GM04503 (cell line): ENCODE data around the gene ZIC2.
"Not testable (repeated sequence)": the region's sequence is repeated elsewhere in the genome, so short reads cannot be mapped to it uniquely, and the experiment has no call there.

Source experiments
- DNase-seq: peaks from one replicate; pipeline ENCODE4 v3.0.0-alpha.2; 2012; ENCODE audit warnings: low read depth

Gene ZIC2

GRCh38 chr13:100019780-100020356, 38.3 kb downstream of the ZIC2 start:
- no peak for DNase-seq

DNA sequence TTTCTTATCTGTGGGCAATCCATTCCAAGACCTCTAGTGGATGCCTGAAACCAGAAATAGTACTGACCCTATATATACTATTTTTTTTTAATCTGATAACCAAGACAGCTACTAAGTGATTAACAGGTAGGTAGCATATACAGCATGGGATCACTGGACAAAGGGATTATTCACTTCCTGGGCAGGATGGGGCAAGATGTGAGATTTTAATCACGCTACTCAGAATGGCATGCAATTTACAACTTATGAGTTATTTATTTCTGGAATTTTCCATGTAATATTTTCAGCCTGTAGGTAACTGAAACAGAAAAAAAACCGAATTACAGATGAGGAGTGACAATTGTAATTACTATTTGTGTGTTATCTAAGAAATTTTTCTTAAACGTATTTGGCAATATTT, 41.2 kb downstream of the ZIC2 start:
- DNase-seq, result no peak

DNA sequence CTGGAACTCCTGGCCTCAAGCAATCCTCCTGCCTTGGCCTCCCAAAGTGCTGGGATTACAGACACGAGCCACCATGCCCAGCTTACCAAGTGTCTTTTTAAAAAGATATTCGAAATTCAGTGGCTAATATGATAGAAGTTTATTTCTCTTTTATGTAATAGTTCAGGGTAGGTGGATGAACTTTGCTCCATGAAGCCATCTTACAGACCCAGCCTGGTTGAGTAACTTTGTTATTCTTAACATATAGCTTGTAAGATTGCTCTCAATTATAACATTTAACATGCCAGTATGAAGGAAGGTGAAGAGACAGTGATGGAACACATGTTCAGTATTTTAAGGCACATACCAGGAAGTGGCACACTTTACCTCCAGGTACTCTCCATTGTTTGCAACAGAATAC, 42.4 kb downstream of the ZIC2 start:
- no peak for DNase-seq

DNA sequence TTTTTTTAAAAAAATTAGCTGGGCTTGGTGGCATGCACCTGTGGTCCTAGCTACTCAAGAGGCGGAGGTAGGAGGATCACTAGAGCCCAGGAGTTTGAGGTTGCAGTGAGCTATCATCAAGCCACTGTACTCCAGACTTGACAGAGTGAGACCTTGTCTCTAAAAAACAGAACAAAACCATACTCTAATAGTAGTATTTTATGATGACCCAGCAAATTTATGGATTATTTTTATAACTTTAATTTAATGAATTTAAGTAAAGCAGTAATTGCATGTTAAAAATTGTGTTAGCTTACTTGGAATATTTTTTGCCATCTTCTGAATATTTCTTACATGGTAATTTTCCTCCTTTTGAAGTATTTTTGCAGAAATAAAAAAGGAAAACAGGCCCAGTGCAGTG, 48.3 kb downstream of the ZIC2 start:
- no peak for DNase-seq

DNA sequence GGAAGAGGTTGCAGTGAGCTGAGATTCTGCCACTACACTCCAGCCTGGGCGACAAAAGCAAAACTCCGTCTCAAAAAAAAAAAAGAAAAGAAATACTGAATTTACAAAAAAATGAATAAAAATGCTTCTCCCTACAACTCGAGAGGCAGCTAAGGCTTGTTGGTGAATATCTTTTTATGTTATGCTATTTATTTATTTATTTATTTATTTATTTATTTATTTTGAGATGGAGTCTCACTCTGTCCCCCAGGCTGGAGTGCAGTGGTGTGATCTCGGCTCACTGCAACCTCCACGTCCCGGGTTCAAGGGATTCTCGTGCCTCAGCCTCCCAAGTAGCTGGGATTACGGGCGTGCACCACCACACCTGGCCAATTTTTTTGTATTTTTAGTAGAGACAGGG, 51.1 kb downstream of the ZIC2 start:
- not testable (repeated sequence) for DNase-seq

DNA sequence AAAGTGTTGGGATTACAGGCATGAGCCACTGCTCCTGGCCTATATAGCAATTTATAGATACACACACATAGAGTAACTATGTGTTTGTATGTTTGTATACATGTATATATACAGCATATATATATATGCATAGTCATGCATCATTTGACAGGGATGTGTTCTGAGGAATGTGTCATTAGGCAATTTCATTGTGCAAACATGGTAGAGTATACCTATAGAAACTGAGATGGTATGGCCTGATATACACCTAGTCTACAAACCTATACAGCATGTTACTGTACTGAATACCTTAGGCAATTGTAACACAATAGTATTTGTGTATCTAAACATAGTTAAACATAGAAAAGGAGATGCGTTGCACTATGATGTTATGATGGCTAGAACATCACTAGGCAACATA, 54.4 kb downstream of the ZIC2 start:
- DNase-seq, result no peak
